Panc1 (cell line): ENCODE results near the gene KCTD12. TPM values are rescaled to one million over a fixed set of nuclear protein-coding genes. Genes with fewer than 3 reads are reported as not detected.

ENCODE experiments used
- ATAC-seq: fragments of 200-7000 bp; cut with Tn5 transposase; 2 replicates; pipeline ENCODE4 v1.9.1; 2020; ENCODE audit warnings: mild to moderate bottlenecking, moderate library complexity
- BruUV-seq: library from RNA; stranded (reverse); fragments of 400-500 nt; replicated peaks from 2 replicates; lab custom pipeline; 2021; lab: Mats Ljungman, UMichigan
- CTCF ChIA-PET: fragments of 300-600 bp; sonication (Branson Sonifier 250); formaldehyde crosslinking; loops from one replicate; lab custom pipeline; 2022; ENCODE audit warnings: antibody characterized with exemption; lab: Charles Lee
- POLR2A ChIA-PET: fragments of 300-600 bp; sonication (Branson Sonifier 250); formaldehyde crosslinking; loops from one replicate; lab custom pipeline; 2022; ENCODE audit warnings: antibody characterized with exemption; lab: Charles Lee
- DNase-seq: peaks from one replicate; pipeline ENCODE4 v3.0.0-alpha.2; 2010; ENCODE audit warnings: low read depth, low spot score
- H3K27ac ChIP-seq: 2 replicates; pipeline ENCODE4 v1.5.1; 2011; ENCODE audit warnings: mild to moderate bottlenecking, low read length, inconsistent platforms
- H3K27me3 ChIP-seq: fragments of 200-500 bp; sonication (Bioruptor generic); 2 replicates; pipeline ENCODE4 v1.6.0; 2014; ENCODE audit warnings: low read length, inconsistent platforms; ENCODE audit not compliant: control insufficient read depth, insufficient read depth
- H3K36me3 ChIP-seq: fragments of 200-500 bp; sonication (Bioruptor generic); 2 replicates; pipeline ENCODE4 v1.5.1; 2014; ENCODE audit warnings: inconsistent platforms, mild to moderate bottlenecking, low read length, moderate library complexity; ENCODE audit not compliant: control insufficient read depth, insufficient read depth
- H3K4me1 ChIP-seq: 2 replicates; pipeline ENCODE4 v1.5.1; 2011; ENCODE audit warnings: inconsistent platforms, mild to moderate bottlenecking, low read length, moderate library complexity; ENCODE audit not compliant: control insufficient read depth, insufficient read depth
- H3K4me3 ChIP-seq, 2 experiments: 2 replicates each; pipeline ENCODE4 v1.5.1; 2011 to 2012; ENCODE audit warnings: low read depth in 2 of 2, low read length in 2 of 2, mild to moderate bottlenecking in 2 of 2, inconsistent platforms in 1 of 2, moderate library complexity in 1 of 2
- H3K9me3 ChIP-seq: fragments of 200-500 bp; sonication (Bioruptor generic); 2 replicates; pipeline ENCODE4 v1.5.1; 2014; ENCODE audit warnings: low read depth, mild to moderate bottlenecking, inconsistent platforms, low read length, moderate library complexity; ENCODE audit not compliant: control insufficient read depth, insufficient read depth
- POLR2AphosphoS5 ChIP-seq: IDR thresholded peaks from 2 replicates; pipeline ENCODE4 v1.6.1; 2012; ENCODE audit warnings: mild to moderate bottlenecking, low read depth, low read length, moderate library complexity
- SIN3A ChIP-seq: IDR thresholded peaks from 2 replicates; pipeline ENCODE4 v1.6.1; 2012; ENCODE audit warnings: low read depth, mild to moderate bottlenecking, low read length, moderate library complexity, borderline replicate concordance; ENCODE audit not compliant: insufficient read depth
- TCF7L2 ChIP-seq: IDR thresholded peaks from 2 replicates; pipeline ENCODE4 v1.6.1; 2011; ENCODE audit warnings: mild to moderate bottlenecking, low read depth, low read length, inconsistent platforms
- in situ Hi-C: cut with HindIII; loops from 2 replicates; pipeline ENCODE4 v1.10.0; 2016; ENCODE audit warnings: low sequenced_read_pairs, low pct_unique_long_range_greater_than_20kb
- intact Hi-C: fragments of 100-400 bp; cut with micrococcal nuclease; formaldehyde crosslinking; loops from one replicate; pipeline ENCODE4 v1.10.0; 2022; ENCODE audit not compliant: unreplicated experiment
- total RNA-seq: library from RNA; stranded (reverse); gene quantifications from one replicate; pipeline ENCODE4 v1.2.1, GENCODE V29; 2021; ENCODE audit not compliant: unreplicated experiment
- TF ChIP-seq, protein P1 (sequence below): fragments of 450-650 bp; IDR thresholded peaks from 2 replicates; pipeline ENCODE4 v1.5.1; 2017; ENCODE audit warnings: mild to moderate bottlenecking
- TF ChIP-seq, protein P2 (sequence below), 2 experiments: IDR thresholded peaks; 2 replicates each; pipeline ENCODE4 v1.6.1; 2011 to 2012; ENCODE audit warnings: low read depth in 2 of 2, control low read depth in 1 of 2, low read length in 1 of 2, mild to moderate bottlenecking in 1 of 2, moderate library complexity in 1 of 2; ENCODE audit not compliant: insufficient read depth in 1 of 2

KCTD12 gene
- total RNA-seq, 1 experiment from 2014 or later: 0.90 TPM

DNA sequence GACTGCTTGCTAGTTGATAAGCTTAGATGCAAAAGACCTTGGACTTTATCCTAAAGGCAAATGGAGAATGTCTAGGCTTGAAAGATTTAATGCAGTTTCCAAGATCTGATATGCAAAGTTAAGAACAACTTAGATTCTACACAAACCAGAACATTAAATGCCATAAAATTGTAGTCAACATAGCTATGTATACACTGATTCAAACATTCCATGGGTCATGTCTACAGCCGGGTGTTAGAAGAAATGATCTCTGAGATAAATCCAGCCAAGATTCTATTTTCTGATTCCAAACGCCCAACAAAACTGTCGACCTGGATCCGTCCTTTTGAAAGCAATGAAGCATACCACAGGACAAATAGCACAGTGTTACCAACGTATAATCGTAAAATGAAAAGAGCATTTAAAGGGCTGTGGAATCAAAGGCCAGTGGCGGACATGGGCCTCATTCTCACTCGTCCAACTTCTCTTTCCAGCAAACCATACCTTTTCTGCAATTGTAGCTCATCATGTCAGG lies 52.7 kb downstream of the KCTD12 start:
- Histone ChIP-seq H3K36me3 (no peaks in the 10 kb centered on the region), H3K4me1 (no peaks in the 10 kb centered on the region), H3K27me3 (no peaks in the 10 kb centered on the region), H3K4me3 (no peak overlapping the region), H3K27ac (no peak overlapping the region), H3K9me3 (no peaks in the 10 kb centered on the region)
- ATAC-seq: no peak
- in situ Hi-C loops (no loop called here), intact Hi-C loops (no loop called here)
- DNase-seq: no peak
- no TSS peak for BruUV-seq
- CTCF ChIA-PET: no interaction called here
- POLR2A ChIA-PET: no interaction called here
- TF ChIP-seq, protein P1, sequence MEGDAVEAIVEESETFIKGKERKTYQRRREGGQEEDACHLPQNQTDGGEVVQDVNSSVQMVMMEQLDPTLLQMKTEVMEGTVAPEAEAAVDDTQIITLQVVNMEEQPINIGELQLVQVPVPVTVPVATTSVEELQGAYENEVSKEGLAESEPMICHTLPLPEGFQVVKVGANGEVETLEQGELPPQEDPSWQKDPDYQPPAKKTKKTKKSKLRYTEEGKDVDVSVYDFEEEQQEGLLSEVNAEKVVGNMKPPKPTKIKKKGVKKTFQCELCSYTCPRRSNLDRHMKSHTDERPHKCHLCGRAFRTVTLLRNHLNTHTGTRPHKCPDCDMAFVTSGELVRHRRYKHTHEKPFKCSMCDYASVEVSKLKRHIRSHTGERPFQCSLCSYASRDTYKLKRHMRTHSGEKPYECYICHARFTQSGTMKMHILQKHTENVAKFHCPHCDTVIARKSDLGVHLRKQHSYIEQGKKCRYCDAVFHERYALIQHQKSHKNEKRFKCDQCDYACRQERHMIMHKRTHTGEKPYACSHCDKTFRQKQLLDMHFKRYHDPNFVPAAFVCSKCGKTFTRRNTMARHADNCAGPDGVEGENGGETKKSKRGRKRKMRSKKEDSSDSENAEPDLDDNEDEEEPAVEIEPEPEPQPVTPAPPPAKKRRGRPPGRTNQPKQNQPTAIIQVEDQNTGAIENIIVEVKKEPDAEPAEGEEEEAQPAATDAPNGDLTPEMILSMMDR: no peak
- TF ChIP-seq, protein P2, sequence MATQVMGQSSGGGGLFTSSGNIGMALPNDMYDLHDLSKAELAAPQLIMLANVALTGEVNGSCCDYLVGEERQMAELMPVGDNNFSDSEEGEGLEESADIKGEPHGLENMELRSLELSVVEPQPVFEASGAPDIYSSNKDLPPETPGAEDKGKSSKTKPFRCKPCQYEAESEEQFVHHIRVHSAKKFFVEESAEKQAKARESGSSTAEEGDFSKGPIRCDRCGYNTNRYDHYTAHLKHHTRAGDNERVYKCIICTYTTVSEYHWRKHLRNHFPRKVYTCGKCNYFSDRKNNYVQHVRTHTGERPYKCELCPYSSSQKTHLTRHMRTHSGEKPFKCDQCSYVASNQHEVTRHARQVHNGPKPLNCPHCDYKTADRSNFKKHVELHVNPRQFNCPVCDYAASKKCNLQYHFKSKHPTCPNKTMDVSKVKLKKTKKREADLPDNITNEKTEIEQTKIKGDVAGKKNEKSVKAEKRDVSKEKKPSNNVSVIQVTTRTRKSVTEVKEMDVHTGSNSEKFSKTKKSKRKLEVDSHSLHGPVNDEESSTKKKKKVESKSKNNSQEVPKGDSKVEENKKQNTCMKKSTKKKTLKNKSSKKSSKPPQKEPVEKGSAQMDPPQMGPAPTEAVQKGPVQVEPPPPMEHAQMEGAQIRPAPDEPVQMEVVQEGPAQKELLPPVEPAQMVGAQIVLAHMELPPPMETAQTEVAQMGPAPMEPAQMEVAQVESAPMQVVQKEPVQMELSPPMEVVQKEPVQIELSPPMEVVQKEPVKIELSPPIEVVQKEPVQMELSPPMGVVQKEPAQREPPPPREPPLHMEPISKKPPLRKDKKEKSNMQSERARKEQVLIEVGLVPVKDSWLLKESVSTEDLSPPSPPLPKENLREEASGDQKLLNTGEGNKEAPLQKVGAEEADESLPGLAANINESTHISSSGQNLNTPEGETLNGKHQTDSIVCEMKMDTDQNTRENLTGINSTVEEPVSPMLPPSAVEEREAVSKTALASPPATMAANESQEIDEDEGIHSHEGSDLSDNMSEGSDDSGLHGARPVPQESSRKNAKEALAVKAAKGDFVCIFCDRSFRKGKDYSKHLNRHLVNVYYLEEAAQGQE (IDR thresholded peaks at IDR 0.05; ENCODE audit: insufficient read depth in 1 of 2, low read depth in 2 of 2, low read length in 1 of 2): no peak
- no peak for TF ChIP-seq TCF7L2
- no peak for TF ChIP-seq SIN3A
- no peak for TF ChIP-seq POLR2AphosphoS5

DNA sequence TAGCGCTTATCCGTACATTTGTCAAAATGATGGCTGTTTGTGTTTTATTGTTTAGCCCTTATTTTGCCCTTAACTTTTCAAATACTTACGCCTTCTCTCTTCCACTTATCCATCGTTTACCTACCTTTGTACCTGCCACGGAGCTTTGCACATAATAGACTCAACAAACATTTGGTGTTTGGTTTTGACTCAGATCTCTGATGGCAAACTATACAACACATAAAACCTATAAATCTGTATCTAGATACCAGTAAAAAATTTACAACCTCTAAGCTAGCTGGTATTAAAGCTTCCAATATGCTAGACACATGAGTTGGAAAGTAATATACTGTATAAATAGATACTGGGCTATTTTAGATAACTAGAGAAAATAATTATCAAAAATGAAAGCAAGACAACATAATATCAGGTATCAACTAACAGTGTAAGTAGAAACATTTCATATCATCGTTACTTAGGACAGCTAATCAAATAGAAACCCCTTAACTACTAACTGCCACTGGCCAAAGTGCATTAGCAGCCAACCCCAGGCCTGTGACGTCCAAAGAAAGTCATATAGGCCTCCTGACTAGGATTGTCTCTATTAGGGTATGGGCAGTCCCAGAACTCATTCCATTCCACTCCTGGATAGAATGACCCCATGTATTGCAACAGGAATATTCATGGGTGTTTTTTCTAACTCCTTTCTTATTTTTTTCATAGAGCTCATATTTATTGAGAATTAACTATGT lies 53.8 kb downstream of the KCTD12 start:
- Histone ChIP-seq H3K27me3 (no peaks in the 10 kb centered on the region), H3K27ac (no peak overlapping the region), H3K4me1 (no peaks in the 10 kb centered on the region), H3K4me3 (no peak overlapping the region), H3K9me3 (no peaks in the 10 kb centered on the region), H3K36me3 (no peaks in the 10 kb centered on the region)
- ATAC-seq (no peak), DNase-seq (no peak)
- BruUV-seq: no TSS peak
- POLR2A ChIA-PET: no interaction called here
- CTCF ChIA-PET: no interaction called here
- no peak for TF ChIP-seq TCF7L2
- no peak for TF ChIP-seq POLR2AphosphoS5
- no peak for TF ChIP-seq SIN3A
- TF ChIP-seq, protein P1: no peak
- TF ChIP-seq, protein P2 (IDR thresholded peaks at IDR 0.05; ENCODE audit: insufficient read depth in 1 of 2, low read depth in 2 of 2, low read length in 1 of 2): no peak
- intact Hi-C loops: no loop called here
- in situ Hi-C loops: no loop called here
